Endothelial cell (in vitro differentiated cells): Measurements from ENCODE around the gene STPG4. TPM values are rescaled to one million over a fixed set of nuclear protein-coding genes. Genes with fewer than 3 reads are reported as not detected.
"Not testable (repeated sequence)": the region's sequence is repeated elsewhere in the genome, so short reads cannot be mapped to it uniquely, and the experiment has no call there.

Experiments
- DNase-seq: peaks from one replicate; pipeline ENCODE4 v3.0.0; 2021; ENCODE audit warnings: low spot score
- H3K27ac Mint-ChIP-seq: one replicate; pipeline ENCODE4 v1.8.0; 2021; ENCODE audit warnings: mixed read lengths, inconsistent platforms; ENCODE audit not compliant: unreplicated experiment
- H3K27me3 Mint-ChIP-seq: one replicate; pipeline ENCODE4 v1.8.0; 2021; ENCODE audit warnings: mild to moderate bottlenecking, moderate library complexity, mixed read lengths, inconsistent platforms; ENCODE audit not compliant: unreplicated experiment
- H3K36me3 Mint-ChIP-seq: one replicate; pipeline ENCODE4 v1.8.0; 2021; ENCODE audit warnings: mild to moderate bottlenecking, low read depth, mixed read lengths, inconsistent platforms; ENCODE audit not compliant: unreplicated experiment
- H3K4me1 Mint-ChIP-seq: one replicate; pipeline ENCODE4 v1.8.0; 2021; ENCODE audit warnings: mild to moderate bottlenecking, mixed read lengths, inconsistent platforms; ENCODE audit not compliant: unreplicated experiment
- H3K4me3 Mint-ChIP-seq: one replicate; pipeline ENCODE4 v1.8.0; 2021; ENCODE audit warnings: mild to moderate bottlenecking, mixed read lengths, inconsistent platforms; ENCODE audit not compliant: unreplicated experiment
- H3K9me3 Mint-ChIP-seq: one replicate; pipeline ENCODE4 v1.8.0; 2021; ENCODE audit warnings: mixed read lengths, inconsistent platforms; ENCODE audit not compliant: unreplicated experiment
- total RNA-seq: library from RNA; stranded (reverse); fragmentation: NEBNext Ultra II Directional; extraction: Animal tissue kit (Norgen Biotek cat#: 25700); gene quantifications from one replicate; pipeline ENCODE4 v1.2.1, GENCODE V29; 2021; ENCODE audit not compliant: unreplicated experiment
- TF ChIP-seq, protein P1 (sequence below): fragments of 200-600 bp; sonication (generic); IDR thresholded peaks from one replicate; pipeline ENCODE4 v1.5.0; 2021; ENCODE audit warnings: antibody characterized with exemption; ENCODE audit not compliant: unreplicated experiment

Gene STPG4
- total RNA-seq, 1 donor from 2014 or later: not detected

DNA sequence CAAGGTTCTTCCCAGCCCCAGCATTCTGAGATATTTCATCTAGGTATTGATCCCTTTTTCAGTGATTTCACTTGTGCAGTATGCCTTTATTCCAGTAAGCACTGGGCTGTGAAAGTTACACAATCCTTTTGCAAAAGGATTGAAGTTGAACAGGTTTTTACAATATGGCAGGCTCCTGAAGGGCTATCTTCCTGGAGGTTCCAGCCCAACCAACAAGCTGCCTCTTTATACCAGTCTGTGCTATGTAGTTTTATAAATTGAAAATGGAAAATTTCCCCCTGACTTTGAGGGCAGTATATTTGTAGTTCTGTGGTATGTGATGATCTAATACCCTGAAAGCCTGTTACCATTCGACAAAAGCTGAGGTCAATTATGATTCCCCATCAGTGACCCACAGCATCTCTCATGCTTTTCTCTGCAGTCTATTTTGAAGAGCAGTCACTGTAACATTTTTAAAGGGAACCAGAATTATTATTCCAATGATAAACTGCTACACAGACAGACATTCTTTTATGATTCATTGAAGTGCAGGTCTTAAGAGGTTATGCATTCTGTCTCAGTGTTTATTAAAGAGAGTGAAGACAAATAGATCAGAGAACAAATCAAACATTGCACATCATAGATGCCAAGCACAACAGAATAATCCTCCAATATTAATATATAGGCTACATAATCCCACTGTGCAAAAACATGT, 35.2 kb upstream of the STPG4 start:
- Mint-ChIP-seq H3K9me3 (no peaks in the 10 kb centered on the region), H3K4me1 (peaks cover 22% of the 10 kb centered on the region), H3K4me3 (no peak overlapping the region), H3K36me3 (no peaks in the 10 kb centered on the region), H3K27me3 (no peaks in the 10 kb centered on the region), H3K27ac (no peak overlapping the region)
- DNase-seq: no peak
- TF ChIP-seq, protein P1, sequence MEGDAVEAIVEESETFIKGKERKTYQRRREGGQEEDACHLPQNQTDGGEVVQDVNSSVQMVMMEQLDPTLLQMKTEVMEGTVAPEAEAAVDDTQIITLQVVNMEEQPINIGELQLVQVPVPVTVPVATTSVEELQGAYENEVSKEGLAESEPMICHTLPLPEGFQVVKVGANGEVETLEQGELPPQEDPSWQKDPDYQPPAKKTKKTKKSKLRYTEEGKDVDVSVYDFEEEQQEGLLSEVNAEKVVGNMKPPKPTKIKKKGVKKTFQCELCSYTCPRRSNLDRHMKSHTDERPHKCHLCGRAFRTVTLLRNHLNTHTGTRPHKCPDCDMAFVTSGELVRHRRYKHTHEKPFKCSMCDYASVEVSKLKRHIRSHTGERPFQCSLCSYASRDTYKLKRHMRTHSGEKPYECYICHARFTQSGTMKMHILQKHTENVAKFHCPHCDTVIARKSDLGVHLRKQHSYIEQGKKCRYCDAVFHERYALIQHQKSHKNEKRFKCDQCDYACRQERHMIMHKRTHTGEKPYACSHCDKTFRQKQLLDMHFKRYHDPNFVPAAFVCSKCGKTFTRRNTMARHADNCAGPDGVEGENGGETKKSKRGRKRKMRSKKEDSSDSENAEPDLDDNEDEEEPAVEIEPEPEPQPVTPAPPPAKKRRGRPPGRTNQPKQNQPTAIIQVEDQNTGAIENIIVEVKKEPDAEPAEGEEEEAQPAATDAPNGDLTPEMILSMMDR: no peak

DNA sequence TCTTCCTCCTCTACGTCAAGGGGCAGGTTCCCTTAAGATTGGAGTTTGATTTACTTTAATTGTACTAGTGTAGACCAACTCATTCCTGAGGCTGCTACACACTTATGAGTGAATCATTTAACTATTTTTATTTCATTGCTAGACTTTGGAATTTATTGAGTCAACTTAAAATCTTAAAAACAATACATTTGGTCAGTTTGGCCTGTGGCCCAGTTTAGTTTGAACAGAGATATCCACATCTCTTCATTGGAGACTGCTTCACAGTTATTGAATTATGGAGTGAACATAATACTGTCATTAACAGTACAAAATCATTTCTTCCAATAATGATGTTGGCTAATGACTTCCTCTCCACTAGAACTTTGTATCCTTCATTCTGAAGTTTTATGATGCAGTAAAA, 34.5 kb upstream of the STPG4 start:
- H3K36me3 Mint-ChIP-seq: no peaks in the 10 kb centered on the region
- no peak for DNase-seq
- TF ChIP-seq, protein P1: no peak
- H3K4me3 Mint-ChIP-seq: no peak overlapping the region
- H3K27me3 Mint-ChIP-seq: no peaks in the 10 kb centered on the region
- H3K4me1 Mint-ChIP-seq: peaks cover 22% of the 10 kb centered on the region
- no peak overlapping the region for H3K27ac Mint-ChIP-seq
- H3K9me3 Mint-ChIP-seq: no peaks in the 10 kb centered on the region

DNA sequence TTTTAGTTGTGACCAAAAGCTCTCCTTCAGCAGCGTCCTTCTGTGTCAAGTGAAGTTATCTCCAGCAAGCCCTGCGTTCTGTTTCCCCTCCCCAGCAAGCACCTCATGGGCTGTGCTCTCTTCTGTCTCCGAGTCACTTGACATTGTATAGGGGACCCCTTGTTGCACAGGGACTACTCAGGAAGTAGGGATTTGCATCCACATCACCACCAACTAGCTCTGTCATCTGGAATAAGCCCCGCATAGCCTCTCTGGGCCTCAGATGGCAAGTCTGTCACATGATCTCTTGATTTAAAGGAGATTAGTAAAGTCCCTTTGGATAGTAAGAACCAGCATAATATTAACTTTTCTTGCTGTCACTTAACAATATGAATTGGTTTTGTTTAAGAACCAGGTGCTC, 32.0 kb upstream of the STPG4 start:
- TF ChIP-seq, protein P1: no peak
- Mint-ChIP-seq H3K9me3 (no peaks in the 10 kb centered on the region), H3K4me1 (peaks cover 15% of the 10 kb centered on the region), H3K27me3 (no peaks in the 10 kb centered on the region), H3K36me3 (no peaks in the 10 kb centered on the region), H3K4me3 (no peak overlapping the region), H3K27ac (no peak overlapping the region)
- DNase-seq: no peak

DNA sequence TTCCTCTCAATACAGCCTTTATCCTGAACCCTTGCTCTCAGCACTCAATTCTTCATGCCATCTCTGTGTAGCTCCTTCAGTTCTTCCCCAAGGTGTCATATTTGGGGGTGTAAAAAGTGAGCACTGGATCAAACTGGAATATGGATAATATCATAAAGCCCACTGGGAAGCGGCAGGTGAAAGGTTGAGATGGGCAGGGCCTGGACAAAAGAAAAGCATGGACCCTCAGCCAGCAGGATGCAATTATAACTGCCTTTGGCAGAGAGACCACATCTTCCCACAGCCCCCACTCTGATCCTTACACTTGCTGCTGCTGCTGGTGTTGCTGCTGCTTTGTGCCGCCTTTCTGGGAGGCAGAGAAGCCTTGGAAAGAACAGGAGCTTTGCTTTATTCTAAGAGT, 31.2 kb upstream of the STPG4 start:
- Mint-ChIP-seq H3K27me3 (no peaks in the 10 kb centered on the region), H3K4me3 (no peak overlapping the region), H3K36me3 (peaks cover 2% of the 10 kb centered on the region), H3K27ac (no peak overlapping the region), H3K4me1 (peaks cover 10% of the 10 kb centered on the region), H3K9me3 (no peaks in the 10 kb centered on the region)
- TF ChIP-seq, protein P1: no peak
- no peak for DNase-seq

DNA sequence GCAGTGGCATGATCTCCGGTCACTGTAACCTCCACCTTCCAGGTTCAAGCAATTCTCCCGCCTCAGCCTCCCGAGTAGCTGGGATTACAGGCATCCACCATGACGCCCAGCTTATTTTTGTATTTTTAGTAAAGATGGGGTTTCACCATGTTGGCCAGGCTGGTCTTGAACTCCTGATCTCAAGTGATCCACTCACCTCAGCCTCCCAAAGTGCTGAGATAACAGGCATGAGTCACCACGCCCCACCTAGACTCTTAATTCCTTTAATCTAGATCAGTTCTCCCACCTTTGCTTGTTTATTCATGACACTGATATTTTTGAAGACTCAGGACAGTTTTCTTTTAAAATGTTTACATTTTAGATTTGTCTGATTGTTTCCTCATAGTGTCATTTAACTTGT, 30.0 kb upstream of the STPG4 start:
- not testable (repeated sequence) for H3K27me3 Mint-ChIP-seq, DNase-seq, H3K36me3 Mint-ChIP-seq, H3K9me3 Mint-ChIP-seq, H3K4me3 Mint-ChIP-seq, H3K27ac Mint-ChIP-seq
- peaks cover 18% of the 10 kb centered on the region for H3K4me1 Mint-ChIP-seq
